Fibroblast of lung (primary cell): Measurements from ENCODE around the gene PCTP. TPM values are rescaled to one million over a fixed set of nuclear protein-coding genes. Genes with fewer than 3 reads are reported as not detected.
A peak's percentile ranks its signal among the peaks of the same experiment; 100 is the strongest.

Experiments
- DNase-seq, 2 donors: peaks; one replicate each; pipeline versions ENCODE4 v3.0.0 to v3.0.0-alpha.2; 2010; ENCODE audit warnings: low read depth in 2 of 2
- H2AFZ ChIP-seq: 2 replicates; pipeline ENCODE4 v1.5.1; 2012; ENCODE audit warnings: low read length, control low read depth, inconsistent platforms
- H3K27ac ChIP-seq: 2 replicates; pipeline ENCODE4 v1.5.1; 2011; ENCODE audit warnings: low read length, control low read depth; ENCODE audit not compliant: insufficient read depth
- H3K27me3 ChIP-seq: 2 replicates; pipeline ENCODE4 v1.5.1; 2011; ENCODE audit warnings: mild to moderate bottlenecking, low read length; ENCODE audit not compliant: control insufficient read depth, insufficient read depth
- H3K36me3 ChIP-seq: 2 replicates; pipeline ENCODE4 v1.5.1; 2011; ENCODE audit warnings: low read length; ENCODE audit not compliant: control insufficient read depth, insufficient read depth
- H3K4me1 ChIP-seq: 2 replicates; pipeline ENCODE4 v1.5.1; 2011; ENCODE audit warnings: low read length; ENCODE audit not compliant: control insufficient read depth, insufficient read depth; ENCODE audit errors: extremely low read depth
- H3K4me2 ChIP-seq: 2 replicates; pipeline ENCODE4 v1.5.1; 2011; ENCODE audit warnings: low read length, control low read depth; ENCODE audit not compliant: insufficient read depth; ENCODE audit errors: extremely low read depth
- H3K4me3 ChIP-seq, 4 experiments: fragments of 200-600 bp in 1 of 4; sonication (generic) in 1 of 4; replicated peaks in 1 of 4; 2 replicates each; pipeline ENCODE4 v1.5.1; 2011 to 2016; ENCODE audit warnings: low read length in 4 of 4, low read depth in 3 of 4, mild to moderate bottlenecking in 3 of 4, control low read depth in 2 of 4, inconsistent platforms in 1 of 4, mixed read lengths in 1 of 4; ENCODE audit not compliant: insufficient read depth in 1 of 4; ENCODE audit errors: control extremely low read depth in 1 of 4
- H3K79me2 ChIP-seq: 2 replicates; pipeline ENCODE4 v1.5.1; 2012; ENCODE audit warnings: mild to moderate bottlenecking, low read length, inconsistent platforms; ENCODE audit not compliant: control insufficient read depth, insufficient read depth
- H3K9ac ChIP-seq: 2 replicates; pipeline ENCODE4 v1.5.1; 2011; ENCODE audit warnings: mild to moderate bottlenecking, low read length, control low read depth; ENCODE audit not compliant: insufficient read depth
- H3K9me3 ChIP-seq: 2 replicates; pipeline ENCODE4 v1.5.1; 2012; ENCODE audit warnings: low read depth, low read length; ENCODE audit not compliant: control insufficient read depth, insufficient read depth
- H4K20me1 ChIP-seq: 2 replicates; pipeline ENCODE4 v1.5.1; 2011; ENCODE audit warnings: low read length; ENCODE audit not compliant: control insufficient read depth, insufficient read depth; ENCODE audit errors: extremely low read depth
- CTCF ChIP-seq, 2 donors: IDR thresholded peaks in 1 of 2; conservative IDR thresholded peaks in 1 of 2; 1 replicate in 1 of 2; 2 replicates in 1 of 2; pipeline ENCODE4 v1.5.1; 2011 to 2012; ENCODE audit warnings: low read length in 2 of 2, control low read depth in 1 of 2, inconsistent platforms in 1 of 2, low read depth in 1 of 2, mild to moderate bottlenecking in 1 of 2
- EZH2 ChIP-seq: IDR thresholded peaks from 2 replicates; pipeline ENCODE4 v1.5.1; 2012; ENCODE audit warnings: low read length, control low read depth, mild to moderate bottlenecking; ENCODE audit errors: missing control alignments
- polyA plus RNA-seq, 2 donors: library from polyadenylated mRNA; depleted of rRNA in 1 of 2; stranded (reverse) in 1 of 2; unstranded in 1 of 2; fragments of >200 nt; gene quantifications; 2 replicates each; pipeline ENCODE4 v1.2.1, GENCODE V29; 2011 to 2012; ENCODE audit warnings: missing spikeins in 1 of 2
- total RNA-seq: library from RNA; depleted of rRNA; stranded (reverse); fragments of >200 nt; gene quantifications from 2 replicates; pipeline ENCODE4 v1.2.1, GENCODE V29; 2014

Gene PCTP
- total and polyA plus RNA-seq, 2 donors (not counting 1 experiment from before 2014, with no cell fraction given), result 20.4 to 20.6 TPM

- TF ChIP-seq EZH2, result no peak
- TF ChIP-seq CTCF (conservative IDR thresholded peaks at IDR 0.05 in 1 of 2, IDR thresholded peaks at IDR 0.05 in 1 of 2; ENCODE audit: low read depth in 1 of 2, low read length in 2 of 2), result peak; percentile 41 to 47
- peak; percentile 53 to 80 for DNase-seq
Measured at GRCh38 chr17:55770196-55770870, 19.5 kb downstream of the PCTP start.

DNA sequence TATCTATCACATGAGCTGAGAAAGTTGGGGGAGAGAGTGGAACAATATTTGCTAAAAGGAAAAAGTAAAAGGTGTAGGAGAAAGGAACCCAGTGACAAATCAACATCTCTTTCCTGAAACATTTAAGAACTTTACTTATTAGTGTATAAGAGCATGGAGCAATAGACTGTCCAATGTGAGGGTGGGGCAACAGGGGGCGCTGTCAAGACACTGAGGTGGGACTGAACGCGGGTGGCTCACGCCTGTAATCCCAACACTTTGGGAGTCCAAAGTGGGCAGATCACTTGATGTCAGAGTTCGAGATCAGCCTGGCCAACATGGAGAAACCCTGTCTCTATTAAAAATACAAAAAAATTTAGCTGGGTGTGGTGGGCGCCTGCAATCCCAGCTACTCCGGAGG lies 21.2 kb downstream of the PCTP start:
- no peaks in the 10 kb centered on the region for H3K27me3 ChIP-seq
- H3K79me2 ChIP-seq, result no peaks in the 10 kb centered on the region
- peaks cover 10% of the 10 kb centered on the region for H3K4me1 ChIP-seq
- no peak for DNase-seq
- H4K20me1 ChIP-seq, result no peaks in the 10 kb centered on the region
- H2AFZ ChIP-seq, result no peak overlapping the region
- H3K9me3 ChIP-seq, result no peaks in the 10 kb centered on the region
- H3K36me3 ChIP-seq, result peaks cover 11% of the 10 kb centered on the region
- TF ChIP-seq CTCF (conservative IDR thresholded peaks at IDR 0.05 in 1 of 2, IDR thresholded peaks at IDR 0.05 in 1 of 2; ENCODE audit: low read depth in 1 of 2, low read length in 2 of 2) (no peak), EZH2 (no peak)
- H3K9ac ChIP-seq, result no peak overlapping the region
- H3K4me3 ChIP-seq, result no peak overlapping the region
- H3K27ac ChIP-seq, result no peak overlapping the region
- no peak overlapping the region for H3K4me2 ChIP-seq

More at GRCh38 chr17:55770196-55770870, 19.5 kb downstream of the PCTP start:
- H2AFZ ChIP-seq, result no peak overlapping the region
- H4K20me1 ChIP-seq, result no peaks in the 10 kb centered on the region
- peaks cover 10% of the 10 kb centered on the region for H3K4me1 ChIP-seq
- no peaks in the 10 kb centered on the region for H3K9me3 ChIP-seq
- H3K4me3 ChIP-seq, result no peak overlapping the region
- H3K4me2 ChIP-seq, result no peak overlapping the region
- H3K27ac ChIP-seq, result peak overlapping the region; percentile 62
- no peaks in the 10 kb centered on the region for H3K27me3 ChIP-seq
- no peaks in the 10 kb centered on the region for H3K79me2 ChIP-seq
- no peak overlapping the region for H3K9ac ChIP-seq
- H3K36me3 ChIP-seq, result peaks cover 7% of the 10 kb centered on the region

GRCh38 chr17:55773671-55774070 lies 22.8 kb downstream of the PCTP start:
- Histone ChIP-seq H3K9me3 (no peaks in the 10 kb centered on the region), H3K9ac (no peak overlapping the region), H3K4me1 (peaks cover 10% of the 10 kb centered on the region), H3K27me3 (no peaks in the 10 kb centered on the region), H3K27ac (no peak overlapping the region), H3K36me3 (peaks cover 10% of the 10 kb centered on the region), H2AFZ (no peak overlapping the region), H3K4me3 (no peak overlapping the region), H3K4me2 (no peak overlapping the region), H4K20me1 (no peaks in the 10 kb centered on the region), H3K79me2 (no peaks in the 10 kb centered on the region)
- TF ChIP-seq CTCF (conservative IDR thresholded peaks at IDR 0.05 in 1 of 2, IDR thresholded peaks at IDR 0.05 in 1 of 2; ENCODE audit: low read depth in 1 of 2, low read length in 2 of 2) (no peak), EZH2 (no peak)
- DNase-seq, result no peak
